OCI-LY7 (cell line): ENCODE data around the gene ARHGAP35. TPM values are rescaled to one million over a fixed set of nuclear protein-coding genes. Genes with fewer than 3 reads are reported as not detected.

Experiments
- BruUV-seq: library from RNA; stranded (reverse); fragments of 400-500 nt; replicated peaks from 2 replicates; lab custom pipeline; 2021; lab: Mats Ljungman, UMichigan
- CTCF ChIA-PET: fragments of 300-600 bp; sonication (Branson Sonifier 250); formaldehyde crosslinking; loops from one replicate; lab custom pipeline; 2022; ENCODE audit warnings: antibody characterized with exemption; ENCODE audit not compliant: unreplicated experiment; lab: Charles Lee
- POLR2A ChIA-PET: fragments of 300-600 bp; sonication (Branson Sonifier 250); formaldehyde crosslinking; loops from one replicate; lab custom pipeline; 2022; ENCODE audit warnings: antibody characterized with exemption; lab: Charles Lee
- DNase-seq: peaks from one replicate; pipeline ENCODE4 v3.0.0-alpha.2; 2015; ENCODE audit warnings: low spot score
- H2AFZ ChIP-seq: fragments of 200-600 bp; sonication (generic), shearing (Covaris generic); 2 replicates; pipeline ENCODE4 v1.6.1; 2014; ENCODE audit warnings: mild to moderate bottlenecking, antibody characterized with exemption, low read length, moderate library complexity
- H3K27ac ChIP-seq: fragments of 200-600 bp; sonication (generic); 2 replicates; pipeline ENCODE4 v1.5.1; 2014; ENCODE audit warnings: mixed run types, low read depth, mild to moderate bottlenecking, moderate library complexity, low read length, inconsistent platforms; ENCODE audit not compliant: poor library complexity, severe bottlenecking
- H3K36me3 ChIP-seq: fragments of 200-600 bp; sonication (generic); 2 replicates; pipeline ENCODE4 v1.6.1; 2014; ENCODE audit warnings: mild to moderate bottlenecking, antibody characterized with exemption, low read length, moderate library complexity, mixed read lengths; ENCODE audit not compliant: insufficient read depth
- H3K4me1 ChIP-seq: fragments of 200-600 bp; sonication (generic); 2 replicates; pipeline ENCODE4 v1.5.1; 2014; ENCODE audit warnings: mild to moderate bottlenecking, low read length; ENCODE audit not compliant: insufficient read depth, poor library complexity, severe bottlenecking
- H3K4me2 ChIP-seq: fragments of 200-600 bp; sonication (generic); 2 replicates; pipeline ENCODE4 v1.6.1; 2014; ENCODE audit warnings: mild to moderate bottlenecking, low read length
- H3K4me3 ChIP-seq: fragments of 200-600 bp; sonication (generic); 2 replicates; pipeline ENCODE4 v1.5.1; 2014; ENCODE audit warnings: mild to moderate bottlenecking, low read depth, low read length; ENCODE audit not compliant: poor library complexity, severe bottlenecking
- H3K79me2 ChIP-seq: fragments of 200-600 bp; sonication (generic); 2 replicates; pipeline ENCODE4 v1.6.1; 2016; ENCODE audit warnings: low read depth, mild to moderate bottlenecking, low read length, moderate library complexity, mixed read lengths; ENCODE audit not compliant: insufficient read depth
- H3K9me2 ChIP-seq: fragments of 200-600 bp; sonication (generic); 2 replicates; pipeline ENCODE4 v1.6.1; 2016; ENCODE audit warnings: mild to moderate bottlenecking, low read length, mixed read lengths; ENCODE audit not compliant: insufficient read depth
- H3K9me3 ChIP-seq: fragments of 200-600 bp; sonication (generic); 2 replicates; pipeline ENCODE4 v1.6.1; 2014; ENCODE audit warnings: mild to moderate bottlenecking, mixed run types, low read length, mixed read lengths
- H4K20me1 ChIP-seq: fragments of 200-600 bp; sonication (generic); 2 replicates; pipeline ENCODE4 v1.6.1; 2014; ENCODE audit warnings: mild to moderate bottlenecking, antibody characterized with exemption, low read length, moderate library complexity, mixed read lengths; ENCODE audit not compliant: insufficient read depth
- EZH2phosphoT487 ChIP-seq: fragments of 200-600 bp; sonication (generic); IDR thresholded peaks from 2 replicates; pipeline ENCODE4 v1.6.1; 2018; ENCODE audit warnings: low read depth, borderline replicate concordance, mild to moderate bottlenecking, mixed run types, antibody characterized with exemption, low read length, moderate library complexity, mixed read lengths
- intact Hi-C: fragments of 100-400 bp; cut with micrococcal nuclease; formaldehyde crosslinking; loops from one replicate; pipeline ENCODE4 v1.10.0; 2022; ENCODE audit not compliant: unreplicated experiment
- total RNA-seq, 2 experiments: library from RNA; depleted of rRNA in 1 of 2; stranded (reverse); fragments of >200 nt in 1 of 2; shearing (Covaris generic) in 1 of 2; gene quantifications; 2 replicates each; pipeline ENCODE4 v1.2.3, GENCODE V29; 2014 to 2022
- TF ChIP-seq, protein P1 (sequence below): fragments of 200-600 bp; sonication (generic); conservative IDR thresholded peaks from 2 replicates; pipeline ENCODE4 v1.5.1; 2014; ENCODE audit warnings: mild to moderate bottlenecking, antibody characterized with exemption, low read length, moderate library complexity, mixed read lengths

The ARHGAP35 gene
- total RNA-seq, 2 experiments from 2014 or later: 26.5 to 42.2 TPM

GRCh38 chr19:46856062-46857022 is 4.5 kb upstream of the ARHGAP35 start:
- Histone ChIP-seq H3K27ac (peak overlapping the region; percentile 14), H4K20me1 (no peaks in the 10 kb centered on the region), H3K36me3 (no peaks in the 10 kb centered on the region), H3K4me3 (peak overlapping the region; percentile 28), H2AFZ (peak overlapping the region; percentile 62; the same call in 1 of the 2 replicates), H3K4me2 (peak overlapping the region; percentile 61), H3K9me2 (no peaks in the 10 kb centered on the region), H3K9me3 (no peaks in the 10 kb centered on the region), H3K79me2 (peaks cover 9% of the 10 kb centered on the region; the same call in 1 of the 2 replicates), H3K4me1 (peaks cover 22% of the 10 kb centered on the region)
- POLR2A ChIA-PET: interaction anchor here (0.6 to 0.8 kb wide), 3 partner anchors 10 to 1186 kb away, joined by 5 to 10 read pairs (median 6); no protein-coding TSS in a partner anchor
- CTCF ChIA-PET: interaction anchor here (0.8 kb wide), 1 partner anchor 156 kb away, joined by 3 read pairs; no protein-coding TSS in a partner anchor
- intact Hi-C loops: loop anchor here (1.0 to 10.0 kb wide), 3 partner anchors 135 to 258 kb away; partner anchors contain the start of gene ZC3H4
- TF ChIP-seq, protein P1, sequence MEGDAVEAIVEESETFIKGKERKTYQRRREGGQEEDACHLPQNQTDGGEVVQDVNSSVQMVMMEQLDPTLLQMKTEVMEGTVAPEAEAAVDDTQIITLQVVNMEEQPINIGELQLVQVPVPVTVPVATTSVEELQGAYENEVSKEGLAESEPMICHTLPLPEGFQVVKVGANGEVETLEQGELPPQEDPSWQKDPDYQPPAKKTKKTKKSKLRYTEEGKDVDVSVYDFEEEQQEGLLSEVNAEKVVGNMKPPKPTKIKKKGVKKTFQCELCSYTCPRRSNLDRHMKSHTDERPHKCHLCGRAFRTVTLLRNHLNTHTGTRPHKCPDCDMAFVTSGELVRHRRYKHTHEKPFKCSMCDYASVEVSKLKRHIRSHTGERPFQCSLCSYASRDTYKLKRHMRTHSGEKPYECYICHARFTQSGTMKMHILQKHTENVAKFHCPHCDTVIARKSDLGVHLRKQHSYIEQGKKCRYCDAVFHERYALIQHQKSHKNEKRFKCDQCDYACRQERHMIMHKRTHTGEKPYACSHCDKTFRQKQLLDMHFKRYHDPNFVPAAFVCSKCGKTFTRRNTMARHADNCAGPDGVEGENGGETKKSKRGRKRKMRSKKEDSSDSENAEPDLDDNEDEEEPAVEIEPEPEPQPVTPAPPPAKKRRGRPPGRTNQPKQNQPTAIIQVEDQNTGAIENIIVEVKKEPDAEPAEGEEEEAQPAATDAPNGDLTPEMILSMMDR: peak; percentile 85
- no peak for TF ChIP-seq EZH2phosphoT487
- peak; percentile 93 for DNase-seq
- BruUV-seq: no TSS peak

DNA sequence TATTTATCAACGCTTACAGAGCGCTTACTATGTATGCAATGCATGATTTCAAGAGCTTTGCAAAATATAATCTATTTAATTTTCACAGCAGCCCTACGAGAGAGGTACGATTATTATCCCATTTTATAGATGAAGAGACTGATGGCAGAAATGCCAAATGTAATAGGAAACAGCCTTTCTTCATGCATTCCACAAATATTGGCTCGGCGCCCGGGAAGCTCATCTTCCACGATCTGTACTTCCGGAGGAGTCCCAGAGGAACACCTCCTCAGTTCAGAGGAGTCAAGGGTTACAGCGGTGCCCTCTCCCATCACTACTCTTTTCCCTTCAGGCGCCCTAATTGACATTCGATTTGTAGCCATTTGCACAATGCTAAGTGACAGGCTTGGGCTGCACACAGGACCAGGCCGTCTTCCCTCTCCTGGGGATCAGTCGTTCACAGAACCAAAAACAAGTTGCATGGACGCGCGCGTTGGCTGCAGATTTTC is 1.1 kb upstream of the ARHGAP35 start:
- CTCF ChIA-PET: no interaction called here
- no peak for DNase-seq
- Histone ChIP-seq H3K4me2 (peak overlapping the region; percentile 86), H3K9me2 (no peaks in the 10 kb centered on the region), H3K79me2 (peaks cover 43% of the 10 kb centered on the region), H3K36me3 (peaks cover 18% of the 10 kb centered on the region; the same call in 1 of the 2 replicates), H3K4me1 (peaks cover 44% of the 10 kb centered on the region), H2AFZ (peak overlapping the region; percentile 79), H4K20me1 (peaks cover 19% of the 10 kb centered on the region), H3K9me3 (no peaks in the 10 kb centered on the region), H3K4me3 (peak overlapping the region; percentile 87), H3K27ac (peak overlapping the region; percentile 96)
- TSS peak; percentile 97 for BruUV-seq
- no peak for TF ChIP-seq EZH2phosphoT487
- TF ChIP-seq, protein P1: no peak
- intact Hi-C loops: loop anchor here (10.0 kb wide), 1 partner anchor 255 kb away; the partner anchor contains the start of gene ZC3H4
- POLR2A ChIA-PET: interaction anchor here (0.9 kb wide), 1 partner anchor 26 kb away, joined by 3 read pairs; no protein-coding TSS in a partner anchor
